ENCODE data around the gene LRTM2.

Gene LRTM2

DNA sequence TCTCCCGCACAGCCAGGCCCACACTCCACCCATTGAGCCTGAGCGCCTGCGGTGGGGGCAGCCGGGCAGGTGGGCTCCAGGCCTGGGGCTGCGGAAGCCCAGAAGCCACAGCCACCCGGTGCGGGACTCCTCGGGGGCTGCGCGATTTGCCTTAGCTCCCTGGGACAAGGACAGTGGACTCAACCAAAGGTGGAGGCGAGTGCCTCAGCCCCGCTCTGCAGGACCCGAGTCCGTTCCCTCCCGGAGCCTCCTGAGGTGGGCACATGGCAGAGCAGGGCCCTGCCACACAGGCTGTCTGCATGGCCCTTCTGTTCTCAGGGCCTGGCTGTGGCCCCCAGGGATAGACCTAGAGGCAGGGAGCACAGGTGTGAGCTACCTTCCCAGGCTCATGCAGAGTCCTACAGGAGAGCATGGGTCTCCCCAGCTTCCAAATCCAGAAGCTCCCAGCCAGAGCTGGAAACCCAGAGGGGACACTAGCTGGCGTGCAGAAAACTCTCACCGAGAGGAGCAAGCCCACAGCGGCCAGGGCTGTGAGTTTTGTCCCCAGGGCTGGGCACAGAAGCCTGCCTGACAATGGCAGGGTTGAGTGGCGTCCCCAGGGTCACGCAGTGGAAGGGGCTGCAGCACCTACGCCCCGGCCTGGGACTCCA, 22.2 kb upstream of the LRTM2 start:
- DNase-seq (ENCODE audit: low spot score) = no peak

GRCh38 chr12:1798641-1799020, 21.7 kb upstream of the LRTM2 start:
- no peak for DNase-seq (ENCODE audit: low spot score)

GRCh38 chr12:1799051-1799881, 21.1 kb upstream of the LRTM2 start:
- no peak for DNase-seq (ENCODE audit: low spot score)

GRCh38 chr12:1799882-1800400, 20.4 kb upstream of the LRTM2 start:
- DNase-seq (ENCODE audit: low spot score) = no peak

DNA sequence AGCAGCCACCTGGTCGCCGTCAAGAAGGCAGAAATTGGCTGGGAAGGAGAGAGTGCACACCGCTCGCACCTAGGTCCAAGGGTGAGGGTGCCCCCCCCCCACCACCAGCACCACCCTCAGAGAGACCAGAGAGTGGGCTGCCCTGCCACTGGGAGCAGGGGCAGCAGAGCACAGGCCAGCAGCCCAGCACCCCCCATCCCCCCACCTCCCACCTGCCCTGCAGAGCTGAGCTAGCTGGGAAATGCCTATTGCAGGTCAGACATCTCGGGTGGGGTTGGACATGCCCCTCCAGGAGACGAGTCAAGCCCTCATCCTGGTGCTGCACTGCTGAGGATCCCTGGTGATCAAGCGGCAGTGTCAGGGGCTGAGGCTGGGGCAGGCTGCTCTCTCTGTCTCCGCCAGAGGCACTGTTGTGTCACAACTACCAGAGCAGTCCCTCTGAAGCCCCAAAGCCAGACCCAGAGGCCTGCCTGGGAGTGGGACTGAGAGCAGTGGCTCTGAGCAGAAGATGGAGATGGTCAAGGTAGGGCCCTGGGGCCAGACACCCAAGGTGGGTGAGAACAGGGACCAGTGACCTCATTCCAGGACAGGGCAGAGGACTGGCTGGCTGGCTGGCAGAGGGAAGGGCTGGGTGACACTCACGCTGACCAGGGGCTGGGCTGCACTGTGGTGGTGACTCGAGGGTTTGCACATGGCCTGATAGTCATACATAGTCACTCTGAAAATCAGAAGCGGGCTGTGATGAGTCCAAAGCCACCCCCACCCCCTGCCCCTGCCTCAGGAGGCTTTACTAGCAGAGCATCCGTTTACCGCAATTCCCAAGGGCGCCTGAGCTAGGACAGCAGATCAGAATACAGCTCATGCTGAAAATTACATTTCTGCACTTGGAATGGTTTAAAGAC, 19.7 kb upstream of the LRTM2 start:
- peak; percentile 52 for DNase-seq (ENCODE audit: low spot score)

DNA sequence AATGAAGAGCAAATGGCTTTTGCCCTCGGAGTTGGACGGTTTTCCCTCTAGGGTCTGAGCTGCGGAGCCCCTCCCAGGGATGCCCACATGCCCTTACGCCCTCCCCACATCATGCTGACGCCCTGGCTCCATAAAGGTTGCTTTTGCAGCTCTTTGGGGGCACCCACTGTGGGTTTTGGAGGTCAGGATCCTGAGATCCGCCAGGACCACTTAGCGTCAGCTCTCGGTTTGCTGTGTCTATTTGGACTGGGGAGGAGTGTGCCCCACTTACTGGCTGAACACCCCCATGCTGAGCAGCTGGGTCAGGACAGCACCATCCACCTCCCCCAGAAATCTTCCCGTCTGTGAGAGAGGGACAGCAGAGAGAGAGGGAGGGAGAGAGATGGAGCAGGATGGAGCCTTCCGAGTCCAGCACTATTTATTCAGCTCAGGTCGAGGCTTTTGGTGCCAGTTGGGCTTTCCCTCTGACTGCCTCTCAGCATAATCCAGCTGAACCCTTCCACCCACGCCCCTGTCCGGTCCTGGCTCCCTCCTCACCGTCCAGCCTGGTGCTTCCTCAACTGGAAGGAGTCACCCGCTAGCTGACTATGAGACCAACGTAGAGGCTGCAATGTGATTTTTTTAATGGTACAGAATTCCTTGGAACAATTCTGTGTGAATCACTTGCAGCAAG, 18.9 kb upstream of the LRTM2 start:
- DNase-seq (ENCODE audit: low spot score) = no peak

GRCh38 chr12:1803736-1804135, 16.6 kb upstream of the LRTM2 start:
- no peak for DNase-seq (ENCODE audit: low spot score)

GRCh38 chr12:1804545-1805332, 15.6 kb upstream of the LRTM2 start:
- peak; percentile 96 for DNase-seq (ENCODE audit: low spot score)

DNA sequence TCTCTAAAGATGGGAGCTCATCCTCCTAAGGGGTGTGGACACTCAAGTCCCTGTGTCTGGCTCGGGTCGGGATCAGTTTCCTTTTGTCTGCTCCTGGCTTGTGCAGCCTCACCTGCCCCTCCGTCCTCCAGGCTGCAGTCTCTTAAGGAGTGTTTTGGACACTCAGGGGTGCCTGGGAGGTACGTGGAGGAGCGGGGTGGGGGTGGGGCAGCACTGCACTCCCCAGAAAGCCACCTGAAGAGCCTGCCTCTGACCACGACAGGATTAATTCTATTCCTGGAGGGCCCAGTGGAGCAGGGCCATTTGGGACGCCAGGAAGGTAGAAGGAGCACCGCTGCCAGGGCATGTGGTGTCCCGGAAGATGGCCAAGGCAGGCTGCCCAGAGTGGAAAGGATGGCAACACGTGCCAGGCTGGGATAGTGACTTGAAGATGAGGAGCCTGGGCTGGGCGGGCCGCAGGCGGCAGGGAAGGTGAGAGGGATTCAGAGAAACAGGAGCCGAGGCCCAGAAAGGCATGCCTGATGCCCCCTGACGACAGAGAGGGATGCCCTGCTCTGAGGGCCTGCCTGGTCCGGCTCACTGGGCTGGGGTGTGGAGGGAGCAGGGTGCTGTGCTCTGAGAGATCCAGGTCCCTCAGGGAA, 14.8 kb upstream of the LRTM2 start:
- DNase-seq (ENCODE audit: low spot score) = no peak

GRCh38 chr12:1806301-1807086, 13.9 kb upstream of the LRTM2 start:
- no peak for DNase-seq (ENCODE audit: low spot score)

DNA sequence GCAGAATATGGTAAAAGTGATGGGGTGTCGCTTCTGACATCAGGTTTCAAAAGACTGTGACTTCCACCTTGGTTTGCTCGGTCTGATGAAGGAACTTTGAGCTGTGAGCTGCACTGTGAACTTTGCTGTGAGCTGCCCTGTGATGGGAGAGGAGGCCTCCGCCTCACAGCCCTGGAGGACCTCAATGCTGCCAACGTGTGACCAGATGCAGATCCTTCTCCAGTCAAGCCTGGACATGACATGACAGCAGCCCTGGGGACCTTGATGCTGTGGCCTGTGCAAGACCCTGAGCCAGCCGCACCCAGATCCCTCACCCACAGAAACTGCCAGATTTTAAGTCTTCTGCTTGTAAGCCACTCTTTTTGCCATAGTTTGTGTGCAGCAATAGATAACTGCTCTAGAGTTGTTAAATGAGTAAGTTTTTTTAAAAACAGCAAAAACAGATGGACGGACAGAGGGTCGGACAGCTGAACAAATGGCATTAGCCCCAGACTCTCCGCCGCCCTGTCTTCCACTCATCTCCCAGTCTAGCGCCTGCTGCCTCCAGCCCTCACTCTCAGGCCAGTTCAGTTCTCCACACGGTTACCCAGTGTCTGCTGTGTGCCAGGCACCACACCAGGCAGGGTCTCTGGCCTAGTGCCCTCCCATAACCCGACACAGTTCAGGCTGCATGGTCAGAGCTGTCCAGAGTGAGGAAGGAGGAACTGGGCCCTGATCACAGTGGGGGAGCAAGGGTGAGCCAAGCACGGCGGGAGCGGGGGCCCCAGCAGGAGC, 13.1 kb upstream of the LRTM2 start:
- DNase-seq (ENCODE audit: low spot score) = no peak

- no peak for DNase-seq (ENCODE audit: low spot score)
Observed at GRCh38 chr12:1808036-1808797, 12.1 kb upstream of the LRTM2 start.

DNA sequence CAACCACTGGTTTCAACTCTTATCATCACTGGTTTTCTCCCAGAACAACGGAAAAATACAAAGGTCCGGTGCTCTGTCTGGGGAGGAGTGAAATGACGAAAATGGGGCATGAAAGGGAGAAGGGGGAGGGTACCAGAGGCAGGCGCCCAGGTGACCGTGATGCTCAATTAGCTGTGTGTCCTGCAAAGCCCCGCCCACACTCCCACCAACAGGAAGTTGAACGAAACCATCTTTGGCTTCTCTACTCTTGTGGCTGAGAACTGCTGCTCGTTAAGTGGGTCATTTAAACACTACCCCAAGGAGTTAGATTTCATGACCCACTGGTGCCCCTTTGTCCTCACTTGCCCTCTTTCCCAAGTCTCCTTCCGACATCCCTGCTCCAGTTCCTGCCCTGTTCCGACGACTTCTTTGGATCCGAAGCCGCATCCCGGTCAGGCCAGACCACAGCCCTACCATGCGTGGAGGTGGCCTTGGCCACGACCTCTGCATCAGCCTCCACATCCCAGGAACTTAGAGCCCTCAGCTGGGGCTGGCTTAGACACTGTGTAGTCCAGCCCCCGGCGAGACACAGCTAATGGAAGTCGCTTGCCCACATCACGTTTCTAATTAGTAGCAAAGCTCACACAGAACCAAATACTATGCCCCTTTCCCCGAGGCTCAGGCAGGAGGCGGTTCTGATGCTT, 11.4 kb upstream of the LRTM2 start:
- no peak for DNase-seq (ENCODE audit: low spot score)

DNA sequence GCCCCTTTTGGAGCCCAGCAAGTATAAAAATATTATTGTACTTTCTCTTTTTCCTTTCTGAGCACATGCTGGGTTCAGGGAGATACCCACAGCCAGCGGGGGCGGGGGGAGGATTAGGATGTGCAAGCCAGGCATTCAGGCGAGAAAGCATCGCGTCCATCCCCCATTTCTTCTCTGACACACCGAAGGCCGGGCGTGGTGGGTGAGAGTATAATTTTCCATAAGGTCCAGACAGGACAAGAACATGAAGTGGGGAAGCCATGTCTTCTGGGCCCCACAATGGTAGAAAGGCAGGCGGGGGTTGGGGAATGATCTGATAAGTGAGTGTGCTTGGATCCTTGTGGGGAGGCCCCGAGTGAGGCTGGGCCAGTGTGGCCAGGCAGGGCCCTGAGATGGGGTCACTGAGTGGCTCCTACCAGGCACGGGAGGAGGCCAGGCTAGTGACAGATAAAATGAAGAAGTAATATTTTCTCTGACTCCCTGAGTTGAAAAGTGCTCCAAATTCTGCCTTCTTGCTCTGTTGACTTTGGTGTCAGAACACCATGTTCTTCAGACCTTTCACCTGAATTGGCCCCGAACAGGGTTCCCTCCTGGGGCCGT, 10.7 kb upstream of the LRTM2 start:
- DNase-seq (ENCODE audit: low spot score) = no peak

DNA sequence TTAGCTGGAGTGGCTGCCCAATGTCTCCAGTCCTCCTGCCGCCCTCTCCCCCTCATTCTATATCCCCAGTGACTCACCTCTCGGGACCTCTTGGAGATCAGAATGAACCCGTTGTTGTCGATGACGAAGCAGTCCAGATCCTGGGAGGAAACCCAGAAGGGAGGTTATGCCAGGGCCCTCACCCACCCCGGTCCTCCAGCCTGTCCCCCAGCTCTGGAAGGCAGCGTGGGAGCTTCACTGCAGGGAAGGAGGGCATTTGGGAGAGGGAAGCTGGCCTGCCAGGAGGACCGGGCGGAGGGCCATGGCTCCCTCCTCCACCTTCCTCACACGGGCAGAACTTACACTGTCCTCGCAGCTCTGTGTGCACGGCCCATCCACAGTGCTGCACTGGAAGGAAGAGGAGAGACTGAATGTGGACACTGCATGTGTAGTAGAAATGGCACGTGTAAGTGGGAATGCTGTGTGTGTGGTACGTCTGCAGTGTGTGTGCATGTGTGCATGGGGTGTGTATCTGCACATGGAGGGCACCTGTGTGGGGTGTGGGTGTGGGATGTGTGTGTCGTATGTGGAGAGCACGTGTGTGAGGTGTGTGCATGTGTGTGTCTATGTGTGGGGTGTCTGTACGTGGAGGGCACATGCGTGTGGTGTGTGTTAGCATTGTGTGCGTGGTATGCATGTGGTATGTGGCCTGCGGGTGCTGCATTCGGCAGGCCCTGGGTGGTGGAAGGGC, 10.0 kb upstream of the LRTM2 start:
- DNase-seq (ENCODE audit: low spot score) = no peak

GRCh38 chr12:1810931-1811280, 9.5 kb upstream of the LRTM2 start:
- DNase-seq (ENCODE audit: low spot score) = no peak

Data from iPS-NIHi11 (cell line).